CD4-positive, alpha-beta T cell treated with Interleukin-15 for 4 hours (primary cell): ENCODE measurements around the gene MYDGF.

Experiments
- DNase-seq: peaks from one replicate; pipeline ENCODE4 v3.0.0-alpha.2; 2020; ENCODE audit warnings: low spot score

The MYDGF gene

DNA sequence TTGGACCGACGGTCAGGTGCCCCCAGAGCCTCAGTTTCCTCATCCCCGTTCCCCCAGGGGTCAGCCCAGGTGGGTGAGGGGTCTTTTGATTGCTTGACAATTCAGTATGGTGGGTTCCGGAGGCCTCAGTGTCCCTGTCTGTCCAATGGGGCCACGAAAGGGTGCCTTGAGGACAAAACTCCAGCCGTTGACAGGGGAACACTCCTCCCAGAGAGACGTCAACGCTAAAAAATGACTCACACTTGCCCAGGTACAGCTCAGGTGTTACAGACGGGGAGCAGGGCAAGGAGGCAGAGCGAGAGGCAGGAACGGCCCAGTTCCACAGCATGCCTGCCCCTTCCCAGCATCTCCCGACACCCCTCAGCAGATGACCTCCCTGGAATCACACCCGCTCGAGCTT is 29.0 kb downstream of the MYDGF start:
- DNase-seq = no peak

DNA sequence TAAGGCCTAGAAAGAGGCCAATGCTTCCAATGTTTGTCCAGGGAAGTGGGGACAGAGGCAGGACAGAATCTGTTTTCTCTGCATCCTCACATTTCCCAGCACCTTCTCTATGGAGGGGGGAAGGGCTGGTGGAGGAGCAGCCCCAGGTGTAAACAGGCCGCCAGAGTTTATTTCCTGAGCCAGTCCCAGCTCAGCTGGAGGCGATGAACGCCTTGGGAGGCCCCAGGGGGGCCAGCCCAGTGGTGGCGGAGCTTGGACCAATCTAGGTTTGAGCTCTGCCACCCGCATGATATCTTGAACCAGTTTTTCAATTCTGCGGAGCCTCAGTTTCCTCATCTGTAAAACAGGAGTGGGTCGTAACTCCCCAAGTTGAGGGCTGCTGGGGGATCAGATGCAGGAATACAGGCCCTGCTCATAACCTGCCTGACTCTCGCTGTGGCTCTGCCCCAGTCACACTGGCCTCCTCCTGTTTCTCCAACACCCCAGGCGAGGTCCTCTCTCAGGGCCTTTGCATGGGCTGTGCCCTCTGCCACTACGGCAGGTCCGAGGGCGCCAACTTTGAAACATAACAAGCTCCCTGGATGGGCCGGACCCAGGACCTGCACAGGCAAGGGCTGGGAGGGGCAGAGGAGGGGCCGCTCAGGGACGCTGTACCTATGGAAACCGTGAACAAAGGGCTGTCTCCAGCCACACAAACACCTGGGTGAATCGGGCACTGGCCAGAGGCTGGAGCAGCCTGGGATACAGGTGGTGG is 29.7 kb downstream of the MYDGF start:
- no peak for DNase-seq

DNA sequence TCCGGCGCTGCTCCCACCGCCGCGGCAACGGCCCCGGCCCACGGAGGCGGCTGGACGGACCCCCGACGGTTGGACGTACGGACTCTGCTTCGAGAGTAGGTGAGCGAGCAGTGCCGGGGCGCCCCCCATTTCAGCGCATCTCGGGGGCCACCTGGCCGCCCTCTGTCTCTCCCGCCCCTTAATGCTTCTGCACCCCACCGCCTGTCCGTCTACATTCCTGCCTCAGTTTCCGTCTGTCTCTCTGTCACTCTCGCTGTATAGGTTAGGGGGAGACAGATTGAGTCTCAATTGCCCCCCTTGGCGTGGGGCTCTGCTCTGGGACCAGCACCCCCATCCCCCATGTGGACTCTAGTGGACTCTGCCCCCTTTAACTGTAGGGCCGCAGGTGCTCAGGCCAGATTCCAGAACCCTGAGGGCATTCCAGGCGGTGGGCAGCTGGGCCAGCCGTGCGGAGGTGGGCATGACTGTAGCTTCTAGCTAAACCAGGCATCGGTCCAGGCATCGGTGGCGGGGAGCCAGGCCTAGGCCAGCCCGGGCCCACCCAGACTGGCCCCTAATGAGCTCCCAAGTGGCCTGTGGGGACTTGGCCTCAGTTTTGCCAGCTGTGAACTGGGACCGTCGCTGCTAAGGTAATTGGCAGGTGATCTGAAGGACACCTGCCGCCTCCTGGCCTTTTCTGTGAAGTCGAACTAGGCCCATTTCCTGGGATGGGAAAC is 30.5 kb downstream of the MYDGF start:
- no peak for DNase-seq

DNA sequence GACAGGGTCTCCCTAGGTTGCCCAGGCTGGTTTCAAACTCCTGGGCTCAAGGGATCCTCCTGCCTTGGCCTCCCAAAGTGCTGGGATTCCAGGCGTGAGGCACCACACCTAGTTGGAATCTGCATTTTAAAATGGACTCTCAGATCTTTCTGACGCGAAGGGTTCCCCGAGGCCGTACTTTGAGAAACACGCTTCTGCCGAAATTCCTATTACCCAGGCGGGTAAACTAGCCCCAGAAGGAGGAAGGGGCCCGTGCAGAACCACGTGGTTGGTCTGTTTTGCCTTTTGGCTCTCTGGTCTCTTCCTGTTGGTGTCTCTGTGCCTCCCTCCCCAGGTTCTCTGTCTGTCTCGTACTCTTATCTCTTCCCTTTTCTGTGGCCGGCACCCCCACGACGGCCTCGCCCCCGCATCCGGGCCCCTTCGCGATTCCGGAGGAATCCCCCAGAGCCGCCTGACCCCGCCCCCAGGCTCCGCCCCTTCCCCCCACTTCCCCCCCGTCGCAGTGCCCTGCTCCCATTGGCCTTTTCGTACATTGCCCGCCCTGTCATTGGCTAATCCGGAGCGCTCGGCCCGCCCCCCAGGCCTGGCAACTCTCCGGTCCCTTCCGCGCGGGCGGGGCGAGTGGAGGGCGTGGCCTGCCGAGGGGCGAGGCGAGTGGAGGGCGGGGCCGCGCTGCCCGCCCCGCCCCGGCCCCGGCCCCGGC is 31.2 kb downstream of the MYDGF start, which contains the start of gene TNFAIP8L1:
Gene TNFAIP8L1 (plus strand): TSS at position 689 of the 703 bp plus-strand sequence. CDS start 12,354 bp downstream, outside the sequence.
- DNase-seq = peak; percentile 99

DNA sequence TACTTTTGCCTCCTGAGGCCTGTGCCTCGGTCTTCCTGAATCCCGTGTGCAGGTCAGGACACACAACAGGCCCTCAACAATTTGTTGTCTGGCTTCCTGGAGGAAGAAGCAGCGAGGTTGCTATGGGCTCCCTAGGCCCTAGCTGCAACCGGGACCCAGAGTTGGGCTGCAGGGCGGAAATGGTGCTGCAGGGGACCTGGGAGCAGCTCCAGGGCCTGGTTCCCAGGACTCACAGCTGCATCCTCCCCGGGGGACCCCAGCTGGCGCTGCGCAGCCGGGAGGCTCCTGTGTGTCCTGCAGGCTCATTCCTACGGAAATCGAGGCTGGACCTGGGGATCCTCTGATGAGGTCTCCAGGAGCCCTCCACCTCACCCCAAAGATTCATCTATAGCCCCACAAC is 31.8 kb downstream of the MYDGF start:
- DNase-seq = no peak

DNA sequence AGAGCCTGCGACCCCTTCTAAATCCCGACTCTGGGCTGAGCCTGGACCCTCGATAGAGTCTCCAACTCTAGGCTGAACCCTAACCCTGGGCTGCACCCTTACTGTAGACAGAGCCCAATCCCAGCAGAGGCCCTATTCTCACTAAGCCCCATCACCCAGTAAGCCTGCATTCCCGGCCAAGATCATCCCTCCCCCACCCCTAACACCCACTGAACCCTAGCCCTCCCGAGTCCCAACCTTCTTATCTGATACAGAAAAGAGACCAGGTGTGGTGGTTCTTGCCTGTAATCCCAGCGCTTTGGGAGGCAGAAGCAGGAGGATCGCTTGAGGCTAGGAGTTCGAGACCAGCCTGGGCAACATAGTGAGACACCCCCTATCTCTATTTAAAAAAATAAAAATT is 33.4 kb downstream of the MYDGF start:
- no peak for DNase-seq

DNA sequence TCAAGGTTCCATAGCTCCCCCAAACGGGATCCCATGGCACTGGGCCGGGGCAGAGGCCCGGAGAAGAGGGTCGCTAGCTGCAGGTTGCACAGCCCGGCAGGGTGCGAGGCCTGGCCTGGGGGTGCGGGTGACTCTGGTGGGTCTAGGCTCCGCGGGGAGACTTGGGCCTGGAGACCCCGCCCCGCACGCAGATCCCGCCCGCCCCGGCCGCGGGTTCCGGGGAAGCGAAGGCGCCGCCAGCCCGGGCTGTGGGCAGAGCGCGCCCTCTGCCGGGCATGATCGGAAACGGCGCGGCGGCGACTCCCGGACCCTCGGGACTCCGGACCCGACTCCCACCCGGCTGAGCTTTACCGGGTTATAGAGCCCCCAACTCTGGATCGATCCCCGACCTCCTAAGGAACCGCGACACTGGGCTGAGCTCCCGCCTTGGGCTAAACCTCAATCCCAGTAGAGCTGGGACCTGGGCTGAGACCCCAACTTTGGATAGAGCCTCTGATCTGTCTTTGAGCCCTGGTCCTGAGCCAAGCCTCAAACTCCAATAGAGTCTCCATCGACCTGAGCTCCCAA is 33.9 kb downstream of the MYDGF start:
- DNase-seq = peak; percentile 70

DNA sequence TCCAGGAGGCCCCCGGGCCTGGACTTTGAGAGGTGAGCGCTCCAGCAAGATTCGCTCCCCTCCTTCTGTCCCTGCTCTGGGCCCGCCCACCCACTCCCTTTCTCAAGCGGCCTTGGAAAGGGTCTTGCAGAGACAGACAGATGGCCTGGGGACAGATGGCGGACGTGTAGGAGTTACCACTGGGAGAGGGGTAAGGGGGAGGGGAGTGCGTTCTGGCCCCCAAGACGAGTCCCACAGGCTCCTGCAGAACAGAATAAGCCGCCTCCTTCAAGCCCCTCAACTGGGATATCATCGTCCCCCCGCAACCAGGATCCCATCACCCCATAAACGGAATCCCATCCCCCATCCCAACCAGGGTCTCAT is 34.4 kb downstream of the MYDGF start:
- DNase-seq = no peak

DNA sequence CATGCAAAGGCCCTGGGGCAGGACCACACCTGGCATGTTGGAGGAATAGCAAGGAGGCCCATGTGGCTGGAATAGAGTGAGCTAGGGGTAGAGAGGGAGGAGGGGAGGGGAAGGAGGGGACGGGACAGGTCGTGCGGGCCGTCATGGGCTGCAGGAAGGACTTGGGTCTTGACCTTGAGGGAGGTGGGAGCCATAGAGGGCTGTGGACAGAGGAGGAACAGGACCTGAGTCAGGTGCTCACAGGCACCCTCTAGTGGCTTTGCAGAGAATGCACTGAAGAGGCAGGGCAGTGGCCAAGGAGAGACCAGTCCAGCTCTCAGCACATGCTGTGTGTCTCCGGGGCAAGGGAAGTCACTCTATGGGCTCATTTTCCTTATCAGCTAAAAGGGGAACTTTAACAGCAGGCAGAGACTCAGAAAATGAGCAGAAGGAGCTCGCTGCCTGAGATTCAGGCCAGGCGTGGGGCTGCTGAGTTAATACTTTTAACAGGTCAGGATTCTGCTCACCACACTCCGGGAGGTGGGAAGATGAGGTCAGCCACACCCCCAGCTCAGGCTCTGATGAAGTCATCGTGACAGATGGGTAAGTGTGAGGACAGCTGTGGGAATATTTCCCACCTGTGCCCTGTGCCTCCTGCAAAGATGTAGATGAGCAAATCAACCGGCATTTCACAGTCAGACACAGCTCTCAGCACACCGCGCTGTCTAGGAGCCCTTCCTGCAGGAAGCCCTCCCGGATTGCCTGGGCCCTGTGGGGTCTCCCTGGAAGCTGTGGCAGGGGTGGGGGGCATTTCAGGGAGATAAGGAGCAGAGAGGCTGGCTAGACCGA is 36.8 kb downstream of the MYDGF start:
- peak; percentile 62 for DNase-seq

DNA sequence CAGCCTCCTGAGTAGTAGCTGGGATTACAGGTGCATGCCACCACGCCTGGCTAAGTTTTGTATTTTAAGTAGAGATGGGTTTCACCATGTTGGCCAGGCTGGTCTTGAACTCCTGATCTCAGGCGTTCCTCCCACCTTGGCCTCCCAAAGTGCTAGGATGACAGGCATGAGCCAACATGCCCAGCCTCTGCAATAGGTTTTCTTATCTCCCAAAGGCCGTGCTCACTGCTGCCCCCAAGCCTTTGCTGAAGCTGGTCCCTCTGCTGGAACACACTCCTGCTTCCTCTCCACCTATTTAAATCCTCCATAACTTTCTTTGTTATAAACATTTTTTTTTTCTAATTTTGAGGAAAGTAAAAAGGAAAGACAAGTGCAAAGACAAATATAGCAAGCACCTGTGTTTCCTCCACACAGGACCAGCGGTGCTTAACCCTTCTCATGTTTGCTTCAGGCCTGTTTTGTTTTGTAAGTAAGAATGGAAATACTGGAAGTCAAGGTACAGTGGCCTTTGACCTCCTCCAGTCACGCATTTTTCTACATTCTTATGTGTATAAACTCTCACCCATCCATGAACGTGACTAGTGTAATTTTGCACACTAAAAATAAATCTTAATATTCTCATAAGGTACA is 45.3 kb downstream of the MYDGF start:
- DNase-seq = no peak

DNA sequence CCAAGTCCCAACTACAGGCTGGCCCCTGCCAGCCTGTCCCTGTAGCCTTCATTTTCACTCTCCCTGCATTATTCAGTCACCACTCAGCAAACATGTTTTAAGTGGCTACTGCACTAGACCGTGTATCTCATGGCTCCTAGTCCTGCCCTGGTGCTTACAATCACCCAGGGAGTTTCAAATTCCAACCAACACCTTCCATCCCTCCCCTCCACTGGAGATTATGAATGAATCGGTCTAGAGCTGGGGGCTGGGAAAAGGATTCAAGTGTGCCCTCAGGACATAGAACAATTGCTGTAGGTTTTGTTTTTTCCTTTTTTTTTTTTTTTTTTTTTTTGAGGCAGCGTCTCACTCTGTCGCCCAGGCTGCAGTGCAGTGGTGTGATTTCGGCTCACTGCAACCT is 45.8 kb downstream of the MYDGF start:
- DNase-seq = no peak

DNA sequence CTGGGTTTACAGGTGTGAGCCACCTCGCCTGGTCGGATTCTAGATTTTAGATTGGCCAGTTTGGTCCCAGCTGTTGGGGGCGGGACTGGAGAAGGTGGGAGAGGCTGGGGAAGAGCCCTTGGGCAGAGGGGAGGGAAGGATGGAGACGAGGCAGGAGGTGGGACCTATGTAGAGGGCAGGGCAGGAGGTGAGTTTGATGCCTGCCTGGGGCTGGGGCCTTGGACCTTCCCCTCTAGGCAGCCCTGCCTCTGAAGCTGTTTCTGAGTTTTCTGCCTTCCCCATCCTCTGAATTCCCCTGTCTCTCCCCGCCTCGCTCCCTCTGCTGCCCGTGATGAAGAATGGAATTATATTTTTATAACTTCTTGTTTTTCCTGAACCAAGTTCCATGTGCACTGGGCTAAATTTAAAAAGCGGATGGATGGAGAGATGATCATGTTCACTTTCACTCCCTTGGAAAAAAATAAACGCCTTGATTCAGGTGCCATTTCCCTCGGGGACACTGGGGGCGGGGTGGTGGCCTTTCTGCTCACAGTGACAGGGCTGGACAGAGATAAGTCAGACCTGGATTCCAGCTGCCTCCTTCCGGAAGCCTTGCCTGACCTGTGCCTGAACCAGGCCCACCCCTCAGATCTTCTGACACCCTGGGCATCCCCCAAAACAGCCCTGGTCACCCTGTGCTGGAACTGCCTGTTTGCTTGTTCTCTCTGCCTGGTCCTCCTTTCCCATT is 47.3 kb downstream of the MYDGF start:
- DNase-seq = no peak

DNA sequence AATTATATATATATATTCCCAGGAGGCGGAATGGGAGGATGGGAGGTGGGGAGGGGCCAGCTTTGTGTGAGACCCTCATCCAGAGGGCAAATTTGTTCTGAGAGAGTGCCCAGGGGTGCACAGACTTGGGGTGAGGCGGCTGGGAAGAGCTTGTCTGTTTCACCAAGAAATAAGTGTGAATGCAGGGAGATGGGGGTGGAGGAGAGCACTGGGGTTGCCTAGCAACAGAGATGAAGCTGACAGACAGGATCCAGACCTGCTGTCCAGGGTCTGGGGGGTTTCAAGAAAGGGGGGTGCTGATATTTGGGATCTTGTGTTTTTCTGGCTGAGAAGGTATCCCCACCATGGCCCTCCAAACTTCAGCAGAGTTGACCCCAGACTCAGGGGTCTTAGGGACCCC is 49.5 kb downstream of the MYDGF start:
- DNase-seq = no peak

DNA sequence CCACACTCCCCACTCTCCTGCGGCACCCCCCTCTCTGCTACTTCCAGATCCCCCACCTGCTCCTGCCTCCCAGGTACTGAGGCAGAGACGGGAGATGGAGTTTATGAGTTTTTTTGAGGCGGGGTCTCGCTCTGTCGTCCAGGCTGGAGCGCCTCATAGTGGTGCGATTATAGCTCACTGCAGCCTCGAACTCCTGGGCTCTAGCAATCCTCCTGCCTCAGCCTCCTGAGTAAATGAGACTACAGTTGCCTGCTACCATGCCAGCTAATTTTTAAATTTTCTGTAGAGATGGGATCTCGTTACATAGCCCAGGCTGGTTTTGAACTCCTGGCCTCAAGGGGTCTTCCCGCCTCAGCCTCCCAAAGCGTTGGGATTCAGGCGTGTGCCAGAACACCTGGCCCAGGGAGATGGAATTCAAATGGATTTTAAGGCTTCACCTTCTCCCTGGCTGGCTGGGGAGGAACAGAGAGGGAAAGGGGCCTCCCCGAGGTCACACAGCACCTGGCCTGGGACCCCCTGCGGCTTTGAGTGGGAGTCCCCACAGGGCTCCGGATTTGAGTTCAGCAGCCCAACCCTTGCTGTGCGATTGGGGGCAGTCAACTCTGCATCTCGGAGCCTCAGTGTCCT is 50.4 kb downstream of the MYDGF start:
- DNase-seq = no peak

DNA sequence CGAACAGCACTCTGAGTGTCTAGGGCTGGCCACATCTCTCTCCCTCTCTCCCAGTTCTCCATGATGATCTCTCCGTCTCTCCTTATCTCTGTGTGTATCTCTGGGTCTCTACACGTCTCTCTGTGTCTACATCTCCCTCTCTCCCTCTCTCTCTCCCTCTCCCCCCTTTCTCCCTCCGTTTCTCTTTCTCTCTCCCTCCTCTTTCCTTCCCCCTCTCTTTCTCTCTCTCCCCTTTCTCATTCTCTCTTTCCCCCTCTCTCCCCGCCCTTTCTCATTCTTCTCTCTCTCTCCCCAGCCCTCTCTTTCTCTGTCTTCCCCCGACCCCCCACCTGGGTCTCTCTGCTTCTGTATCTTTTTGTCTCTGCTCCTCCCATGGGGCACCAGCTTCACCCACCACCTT is 52.1 kb downstream of the MYDGF start:
- no peak for DNase-seq

DNA sequence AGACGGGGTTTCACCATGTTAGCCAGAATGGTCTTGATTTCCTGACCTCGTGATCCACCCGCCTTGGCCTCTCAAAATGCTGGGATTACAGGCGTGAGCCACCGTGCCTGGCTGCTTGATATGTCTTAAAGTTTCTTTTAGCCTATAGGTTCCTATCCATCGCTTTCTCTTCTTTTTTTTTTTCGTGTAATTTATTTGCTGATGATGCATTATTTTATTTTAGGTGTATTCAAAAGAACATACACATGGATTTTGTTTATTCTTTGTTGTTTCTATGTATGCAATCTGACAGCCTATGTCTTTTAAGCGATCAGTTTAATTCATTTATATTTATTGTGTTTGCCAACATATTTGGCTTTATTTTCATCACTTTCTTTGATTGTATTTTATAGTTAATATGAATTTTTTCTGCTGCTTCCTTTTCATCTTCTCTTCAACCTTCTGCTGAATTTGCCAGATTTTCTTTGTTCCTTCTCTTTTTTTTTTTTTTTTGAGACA is 56.8 kb downstream of the MYDGF start:
- DNase-seq = no peak

DNA sequence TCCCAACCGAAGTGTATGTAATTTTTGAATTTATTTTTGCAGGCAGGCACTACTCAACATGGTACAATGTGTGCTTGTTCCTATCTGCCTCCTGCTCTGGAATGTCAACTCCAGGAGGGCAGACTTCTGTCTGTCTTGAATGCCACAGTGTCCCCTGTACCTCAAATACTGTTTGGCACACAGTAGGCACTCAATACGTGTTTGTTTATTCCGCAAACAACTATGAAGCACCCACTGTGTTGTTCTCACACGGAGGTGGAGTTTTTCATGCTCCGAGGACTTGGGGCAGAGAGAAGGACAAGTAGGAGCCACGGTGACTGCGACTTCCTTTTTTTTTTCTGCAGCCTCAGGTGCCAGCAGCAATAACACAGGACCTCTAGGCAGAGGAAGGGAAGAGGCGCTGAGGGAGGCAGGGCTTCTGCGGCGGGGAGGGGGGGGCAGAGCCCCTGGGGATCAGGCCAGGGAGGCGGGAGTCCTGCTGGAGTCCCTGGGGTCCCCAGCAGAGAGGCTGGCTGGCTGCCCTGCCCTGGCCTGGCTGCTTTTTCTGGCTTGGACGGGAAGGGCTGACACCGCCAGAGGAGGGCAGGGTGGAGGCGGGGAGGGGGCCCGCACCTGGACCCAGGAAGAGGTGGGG is 60.1 kb downstream of the MYDGF start:
- DNase-seq = no peak
